K562 (cell line): ENCODE measurements around the gene CDKN2AIP. TPM values are rescaled to one million over a fixed set of nuclear protein-coding genes. Genes with fewer than 3 reads are reported as not detected.
A peak's percentile ranks its signal among the peaks of the same experiment; 100 is the strongest.

Experiments
- ARID4B ChIP-seq: sonication (generic); formaldehyde crosslinking; IDR thresholded peaks from 2 replicates; pipeline ENCODE4 v1.8.0; 2022; ENCODE audit warnings: mild to moderate bottlenecking, missing genetic modification reagents
- BDP1 ChIP-seq: IDR thresholded peaks from 3 replicates; pipeline ENCODE4 v1.6.1; 2011; ENCODE audit not compliant: insufficient read length, insufficient read depth
- BRCA1 ChIP-seq, 2 experiments: fragments of 450-650 bp in 1 of 2; sonication (generic) in 1 of 2; formaldehyde crosslinking in 1 of 2; IDR thresholded peaks; 2 replicates each; pipeline versions ENCODE4 v1.5.0 to v1.6.1; 2017 to 2020; ENCODE audit warnings: mild to moderate bottlenecking in 1 of 2, missing genetic modification reagents in 1 of 2
- CBFB ChIP-seq: sonication (generic); formaldehyde crosslinking; IDR thresholded peaks from 2 replicates; pipeline ENCODE4 v1.4.0; 2020; ENCODE audit warnings: mild to moderate bottlenecking, missing genetic modification reagents
- EP400 ChIP-seq: fragments of 450-650 bp; IDR thresholded peaks from 2 replicates; pipeline ENCODE4 v1.6.1; 2017; ENCODE audit warnings: antibody characterized with exemption, mild to moderate bottlenecking, moderate library complexity
- ILF3 ChIP-seq: fragments of 450-650 bp; IDR thresholded peaks from 2 replicates; pipeline ENCODE4 v1.6.1; 2018; ENCODE audit warnings: antibody characterized with exemption, mild to moderate bottlenecking, moderate library complexity, borderline replicate concordance
- JUN ChIP-seq, 2 experiments: sonication (generic) in 1 of 2; formaldehyde crosslinking in 1 of 2; IDR thresholded peaks; 2 replicates each; pipeline versions ENCODE4 v1.6.1 to v1.8.0; 2012 to 2022; ENCODE audit warnings: borderline replicate concordance in 2 of 2, mild to moderate bottlenecking in 2 of 2, improper control_type of control experiment in 1 of 2, low read depth in 1 of 2, low read length in 1 of 2, missing genetic modification reagents in 1 of 2
- NCOR1 ChIP-seq: fragments of 450-650 bp; IDR thresholded peaks from 2 replicates; pipeline ENCODE4 v1.6.1; 2016; ENCODE audit warnings: mild to moderate bottlenecking, moderate library complexity
- NFATC3 ChIP-seq: fragments of 450-650 bp; IDR thresholded peaks from 2 replicates; pipeline ENCODE4 v1.6.1; 2017; ENCODE audit warnings: mild to moderate bottlenecking
- NR2F6 ChIP-seq: fragments of 450-650 bp; formaldehyde crosslinking; IDR thresholded peaks from 2 replicates; pipeline ENCODE4 v1.4.0; 2020; ENCODE audit warnings: mild to moderate bottlenecking
- PHF21A ChIP-seq: fragments of 450-650 bp; IDR thresholded peaks from 2 replicates; pipeline ENCODE4 v1.6.1; 2017; ENCODE audit warnings: low read depth, borderline replicate concordance
- POLR2AphosphoS2 ChIP-seq: IDR thresholded peaks from 2 replicates; pipeline ENCODE4 v1.6.1; 2012; ENCODE audit warnings: low read length, improper control_type of control experiment
- POU5F1 ChIP-seq: fragments of 150-350 bp; IDR thresholded peaks from 2 replicates; pipeline ENCODE4 v1.6.1; 2014; ENCODE audit warnings: borderline replicate concordance, low read length, low read depth, mild to moderate bottlenecking; ENCODE audit not compliant: partially characterized antibody
- RBBP5 ChIP-seq: fragments of 200-600 bp; sonication (generic); IDR thresholded peaks from 2 replicates; pipeline ENCODE4 v1.6.1; 2012; ENCODE audit warnings: borderline replicate concordance, mild to moderate bottlenecking, low read length, control low read depth, inconsistent platforms; ENCODE audit not compliant: insufficient read depth, poor library complexity, severe bottlenecking
- SRF ChIP-seq, 2 experiments: fragments of 250-450, 450-650 bp in 1 of 2; sonication (Bioruptor Pico) in 1 of 2; sonication (generic) in 1 of 2; formaldehyde crosslinking; IDR thresholded peaks; 2 replicates each; pipeline versions ENCODE4 v1.5.0 to v1.5.1; 2020 to 2022; ENCODE audit warnings: mild to moderate bottlenecking in 1 of 2, missing genetic modification reagents in 1 of 2
- YBX1 ChIP-seq: fragments of 450-650 bp; IDR thresholded peaks from 2 replicates; pipeline ENCODE4 v1.7.1; 2016; ENCODE audit warnings: mild to moderate bottlenecking
- ZFPM2 ChIP-seq: fragments of 250-450 bp; sonication (Bioruptor Pico); IDR thresholded peaks from 2 replicates; pipeline ENCODE4 v1.5.1; 2022; ENCODE audit warnings: mild to moderate bottlenecking
- ZNF282 ChIP-seq: sonication (generic); formaldehyde crosslinking; IDR thresholded peaks from 2 replicates; pipeline ENCODE4 v1.8.1; 2023; ENCODE audit warnings: missing genetic modification reagents
- ZNF551 ChIP-seq: fragments of 250-450 bp; sonication (Bioruptor Pico); IDR thresholded peaks from 2 replicates; pipeline ENCODE4 v1.5.0; 2021; ENCODE audit warnings: mild to moderate bottlenecking, moderate library complexity
- ZNF639 ChIP-seq, 2 experiments: fragments of 200-800 bp in 1 of 2; sonication (Bioruptor generic) in 1 of 2; sonication (generic) in 1 of 2; formaldehyde crosslinking in 1 of 2; IDR thresholded peaks in 1 of 2; conservative IDR thresholded peaks in 1 of 2; 2 replicates each; pipeline versions ENCODE4 v1.5.0 to v1.6.1; 2016 to 2020; ENCODE audit warnings: missing compliant biosample characterization in 1 of 2, missing genetic modification characterization in 1 of 2, missing genetic modification reagents in 1 of 2
- polyA plus RNA-seq, 8 experiments: library from polyadenylated mRNA; depleted of rRNA in 4 of 8; stranded (reverse) in 5 of 8; unstranded in 3 of 8; fragments of >200 nt; fragmentation: Nextera tagmentation in 2 of 8; fragmentation: Illumina TruSeq in 1 of 8; extraction: Ambion mirVana in 2 of 8; extraction: Trizol in 1 of 8; gene quantifications; 2 replicates each; pipeline versions ENCODE4 v1.2.1 to v1.2.3, GENCODE V29; 2011 to 2014; ENCODE audit warnings: inconsistent platforms in 1 of 8, missing spikeins in 1 of 8
- total RNA-seq, 7 experiments: library from RNA; depleted of rRNA in 6 of 7; stranded (reverse); fragments of >200 nt in 6 of 7; fragmentation: Illumina TruSeq in 2 of 7; extraction: Trizol in 2 of 7; gene quantifications; 2 replicates each; pipeline versions ENCODE4 v1.2.1 to v1.2.3, GENCODE V29; 2011 to 2021; ENCODE audit warnings: low replicate concordance in 1 of 7
- TF ChIP-seq, protein P1 (sequence below): fragments of 250-450 bp; sonication (Bioruptor Pico); IDR thresholded peaks from 2 replicates; pipeline ENCODE4 v1.5.0; 2021

Gene CDKN2AIP
- total and polyA plus RNA-seq, 9 of the 15 experiments (the other 6 are each of a cell fraction or from before 2014, with no cell fraction given): 5.9 to 22.0 (median 19.7) TPM

GRCh38 chr4:183398298-183399125 lies 45.9 kb upstream of the CDKN2AIP start (continued):
- TF ChIP-seq, protein P1, sequence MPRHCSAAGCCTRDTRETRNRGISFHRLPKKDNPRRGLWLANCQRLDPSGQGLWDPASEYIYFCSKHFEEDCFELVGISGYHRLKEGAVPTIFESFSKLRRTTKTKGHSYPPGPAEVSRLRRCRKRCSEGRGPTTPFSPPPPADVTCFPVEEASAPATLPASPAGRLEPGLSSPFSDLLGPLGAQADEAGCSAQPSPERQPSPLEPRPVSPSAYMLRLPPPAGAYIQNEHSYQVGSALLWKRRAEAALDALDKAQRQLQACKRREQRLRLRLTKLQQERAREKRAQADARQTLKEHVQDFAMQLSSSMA (CRISPR knock-in tag): no peak
- TF ChIP-seq ZNF551 (CRISPR knock-in tag) (no peak), ARID4B (CRISPR knock-in tag) (no peak), JUN (IDR thresholded peaks at IDR 0.05; ENCODE audit: borderline replicate concordance, low read depth, low read length) (no peak), JUN (CRISPR knock-in tag; IDR thresholded peaks at IDR 0.05; ENCODE audit: borderline replicate concordance) (no peak), YBX1 (no peak), ZNF639 (CRISPR knock-in tag; conservative IDR thresholded peaks at IDR 0.05 in 1 of 2, IDR thresholded peaks at IDR 0.05 in 1 of 2) (0 out of 4 replicates have a peak, but pooled peaks of 1 of the 2 experiments have one; percentile 31), BDP1 (no peak), ZNF282 (CRISPR knock-in tag) (no peak), NCOR1 (no peak), EP400 (peak; percentile 67), CBFB (CRISPR knock-in tag) (peak; percentile 72), POLR2AphosphoS2 (no peak), BRCA1 (IDR thresholded peaks at IDR 0.05) (no peak), BRCA1 (CRISPR knock-in tag; IDR thresholded peaks at IDR 0.05) (no peak), POU5F1 (no peak), ZFPM2 (no peak), PHF21A (no peak), ILF3 (no peak), NFATC3 (no peak), SRF (CRISPR knock-in tag; IDR thresholded peaks at IDR 0.05) (0 out of 4 replicates have a peak, but pooled peaks of 1 of the 2 experiments have one; percentile 51), RBBP5 (peak; percentile 40), NR2F6 (CRISPR knock-in tag) (no peak)
